Panc1 (cell line): Measurements from ENCODE around the gene ATXN10. TPM values are rescaled to one million over a fixed set of nuclear protein-coding genes. Genes with fewer than 3 reads are reported as not detected.

Experiments
- ATAC-seq: fragments of 200-7000 bp; cut with Tn5 transposase; 2 replicates; pipeline ENCODE4 v1.9.1; 2020; ENCODE audit warnings: mild to moderate bottlenecking, moderate library complexity
- BruUV-seq: library from RNA; stranded (reverse); fragments of 400-500 nt; replicated peaks from 2 replicates; lab custom pipeline; 2021; lab: Mats Ljungman, UMichigan
- CTCF ChIA-PET: fragments of 300-600 bp; sonication (Branson Sonifier 250); formaldehyde crosslinking; loops from one replicate; lab custom pipeline; 2022; ENCODE audit warnings: antibody characterized with exemption; lab: Charles Lee
- POLR2A ChIA-PET: fragments of 300-600 bp; sonication (Branson Sonifier 250); formaldehyde crosslinking; loops from one replicate; lab custom pipeline; 2022; ENCODE audit warnings: antibody characterized with exemption; lab: Charles Lee
- DNase-seq: peaks from one replicate; pipeline ENCODE4 v3.0.0-alpha.2; 2010; ENCODE audit warnings: low read depth, low spot score
- H3K27ac ChIP-seq: 2 replicates; pipeline ENCODE4 v1.5.1; 2011; ENCODE audit warnings: mild to moderate bottlenecking, low read length, inconsistent platforms
- H3K27me3 ChIP-seq: fragments of 200-500 bp; sonication (Bioruptor generic); 2 replicates; pipeline ENCODE4 v1.6.0; 2014; ENCODE audit warnings: low read length, inconsistent platforms; ENCODE audit not compliant: control insufficient read depth, insufficient read depth
- H3K36me3 ChIP-seq: fragments of 200-500 bp; sonication (Bioruptor generic); 2 replicates; pipeline ENCODE4 v1.5.1; 2014; ENCODE audit warnings: inconsistent platforms, mild to moderate bottlenecking, low read length, moderate library complexity; ENCODE audit not compliant: control insufficient read depth, insufficient read depth
- H3K4me1 ChIP-seq: 2 replicates; pipeline ENCODE4 v1.5.1; 2011; ENCODE audit warnings: inconsistent platforms, mild to moderate bottlenecking, low read length, moderate library complexity; ENCODE audit not compliant: control insufficient read depth, insufficient read depth
- H3K4me3 ChIP-seq, 2 experiments: 2 replicates each; pipeline ENCODE4 v1.5.1; 2011 to 2012; ENCODE audit warnings: low read depth in 2 of 2, low read length in 2 of 2, mild to moderate bottlenecking in 2 of 2, inconsistent platforms in 1 of 2, moderate library complexity in 1 of 2
- H3K9me3 ChIP-seq: fragments of 200-500 bp; sonication (Bioruptor generic); 2 replicates; pipeline ENCODE4 v1.5.1; 2014; ENCODE audit warnings: low read depth, mild to moderate bottlenecking, inconsistent platforms, low read length, moderate library complexity; ENCODE audit not compliant: control insufficient read depth, insufficient read depth
- POLR2AphosphoS5 ChIP-seq: IDR thresholded peaks from 2 replicates; pipeline ENCODE4 v1.6.1; 2012; ENCODE audit warnings: mild to moderate bottlenecking, low read depth, low read length, moderate library complexity
- REST ChIP-seq, 2 experiments: IDR thresholded peaks; 2 replicates each; pipeline ENCODE4 v1.6.1; 2011 to 2012; ENCODE audit warnings: low read depth in 2 of 2, control low read depth in 1 of 2, low read length in 1 of 2, mild to moderate bottlenecking in 1 of 2, moderate library complexity in 1 of 2; ENCODE audit not compliant: insufficient read depth in 1 of 2
- SIN3A ChIP-seq: IDR thresholded peaks from 2 replicates; pipeline ENCODE4 v1.6.1; 2012; ENCODE audit warnings: low read depth, mild to moderate bottlenecking, low read length, moderate library complexity, borderline replicate concordance; ENCODE audit not compliant: insufficient read depth
- TCF7L2 ChIP-seq: IDR thresholded peaks from 2 replicates; pipeline ENCODE4 v1.6.1; 2011; ENCODE audit warnings: mild to moderate bottlenecking, low read depth, low read length, inconsistent platforms
- in situ Hi-C: cut with HindIII; loops from 2 replicates; pipeline ENCODE4 v1.10.0; 2016; ENCODE audit warnings: low sequenced_read_pairs, low pct_unique_long_range_greater_than_20kb
- intact Hi-C: fragments of 100-400 bp; cut with micrococcal nuclease; formaldehyde crosslinking; loops from one replicate; pipeline ENCODE4 v1.10.0; 2022; ENCODE audit not compliant: unreplicated experiment
- total RNA-seq: library from RNA; stranded (reverse); gene quantifications from one replicate; pipeline ENCODE4 v1.2.1, GENCODE V29; 2021; ENCODE audit not compliant: unreplicated experiment
- TF ChIP-seq, protein P1 (sequence below): fragments of 450-650 bp; IDR thresholded peaks from 2 replicates; pipeline ENCODE4 v1.5.1; 2017; ENCODE audit warnings: mild to moderate bottlenecking

The ATXN10 gene
- total RNA-seq, 1 experiment from 2014 or later, result 184 TPM

DNA sequence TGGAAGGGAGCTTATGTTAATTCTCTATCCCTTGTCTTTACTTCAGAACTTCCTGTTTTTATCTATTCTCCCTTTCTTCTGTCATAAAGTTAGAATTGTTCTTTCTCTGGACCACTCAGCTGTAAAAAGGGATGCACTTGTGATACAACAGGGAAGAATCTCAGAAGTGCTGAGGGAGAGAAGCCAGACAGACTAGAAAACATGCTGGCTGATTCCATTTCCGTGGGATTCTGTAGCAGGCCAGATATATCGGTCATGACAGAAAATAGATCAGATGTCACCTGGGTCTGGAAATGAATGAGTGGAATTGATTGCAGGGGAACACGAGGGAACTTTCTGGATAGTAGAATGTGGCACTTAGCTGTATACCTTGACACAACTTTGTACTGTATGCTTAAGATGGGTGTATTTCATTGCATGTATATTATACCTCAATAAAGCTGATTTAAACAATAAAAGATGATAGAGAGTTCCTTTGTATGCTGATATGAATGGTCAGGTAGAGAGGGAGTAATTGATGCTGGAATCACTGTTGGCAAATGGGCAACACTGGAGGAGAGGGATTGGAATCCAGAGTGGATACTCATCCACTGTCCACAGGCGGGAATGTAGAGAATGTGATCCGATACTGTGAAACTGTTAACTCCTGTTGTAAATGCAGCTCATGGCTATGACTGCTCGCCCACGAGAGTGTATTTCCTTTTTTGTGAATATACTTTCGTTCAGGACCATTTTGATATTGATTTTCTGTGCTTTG is 59.6 kb downstream of the ATXN10 start:
- H3K27ac ChIP-seq, result peak overlapping the region; percentile 51
- no peak for TF ChIP-seq REST (IDR thresholded peaks at IDR 0.05; ENCODE audit: insufficient read depth in 1 of 2, low read depth in 2 of 2, low read length in 1 of 2)
- TF ChIP-seq TCF7L2, result no peak
- TF ChIP-seq POLR2AphosphoS5, result no peak
- TF ChIP-seq SIN3A, result no peak
- TF ChIP-seq, protein P1, sequence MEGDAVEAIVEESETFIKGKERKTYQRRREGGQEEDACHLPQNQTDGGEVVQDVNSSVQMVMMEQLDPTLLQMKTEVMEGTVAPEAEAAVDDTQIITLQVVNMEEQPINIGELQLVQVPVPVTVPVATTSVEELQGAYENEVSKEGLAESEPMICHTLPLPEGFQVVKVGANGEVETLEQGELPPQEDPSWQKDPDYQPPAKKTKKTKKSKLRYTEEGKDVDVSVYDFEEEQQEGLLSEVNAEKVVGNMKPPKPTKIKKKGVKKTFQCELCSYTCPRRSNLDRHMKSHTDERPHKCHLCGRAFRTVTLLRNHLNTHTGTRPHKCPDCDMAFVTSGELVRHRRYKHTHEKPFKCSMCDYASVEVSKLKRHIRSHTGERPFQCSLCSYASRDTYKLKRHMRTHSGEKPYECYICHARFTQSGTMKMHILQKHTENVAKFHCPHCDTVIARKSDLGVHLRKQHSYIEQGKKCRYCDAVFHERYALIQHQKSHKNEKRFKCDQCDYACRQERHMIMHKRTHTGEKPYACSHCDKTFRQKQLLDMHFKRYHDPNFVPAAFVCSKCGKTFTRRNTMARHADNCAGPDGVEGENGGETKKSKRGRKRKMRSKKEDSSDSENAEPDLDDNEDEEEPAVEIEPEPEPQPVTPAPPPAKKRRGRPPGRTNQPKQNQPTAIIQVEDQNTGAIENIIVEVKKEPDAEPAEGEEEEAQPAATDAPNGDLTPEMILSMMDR, result no peak
- DNase-seq, result no peak
- no peaks in the 10 kb centered on the region for H3K27me3 ChIP-seq
- POLR2A ChIA-PET, result no interaction called here
- no peak for ATAC-seq
- H3K36me3 ChIP-seq, result no peaks in the 10 kb centered on the region; the same call in 1 of the 2 replicates
- H3K9me3 ChIP-seq, result no peaks in the 10 kb centered on the region
- H3K4me3 ChIP-seq, result no peak overlapping the region
- CTCF ChIA-PET, result interaction anchor here (0.6 to 1.4 kb wide), 2 partner anchors 22 to 247 kb away, joined by 4 to 7 read pairs; no protein-coding TSS in a partner anchor
- in situ Hi-C loops (no loop called here), intact Hi-C loops (no loop called here)
- H3K4me1 ChIP-seq, result peaks cover 3% of the 10 kb centered on the region; the same call in 1 of the 2 replicates
- no TSS peak for BruUV-seq

GRCh38 chr22:45731798-45732495 is 60.3 kb downstream of the ATXN10 start:
- Histone ChIP-seq H3K27ac (no peak overlapping the region; the same call in 1 of the 2 replicates), H3K9me3 (no peaks in the 10 kb centered on the region), H3K4me1 (peaks cover 3% of the 10 kb centered on the region; the same call in 1 of the 2 replicates), H3K36me3 (peaks cover 3% of the 10 kb centered on the region; the same call in 1 of the 2 replicates), H3K4me3 (no peak overlapping the region), H3K27me3 (no peaks in the 10 kb centered on the region)
- no peak for ATAC-seq
- POLR2A ChIA-PET, result interaction anchor here (0.7 kb wide), 1 partner anchor 46 kb away, joined by 4 read pairs; no protein-coding TSS in a partner anchor
- intact Hi-C loops, result no loop called here
- CTCF ChIA-PET, result interaction anchor here (0.6 to 1.4 kb wide), 2 partner anchors 21 to 246 kb away, joined by 4 to 7 read pairs; no protein-coding TSS in a partner anchor
- no TSS peak for BruUV-seq
- in situ Hi-C loops, result no loop called here
- TF ChIP-seq, protein P1, result peak; percentile 37; the same call in 1 of the 2 replicates
- TF ChIP-seq SIN3A, result no peak
- no peak for TF ChIP-seq REST (IDR thresholded peaks at IDR 0.05; ENCODE audit: insufficient read depth in 1 of 2, low read depth in 2 of 2, low read length in 1 of 2)
- no peak for DNase-seq
